CMK (cell line): Measurements from ENCODE around the gene TAF4B.

Experiments
- DNase-seq: peaks from one replicate; pipeline ENCODE4 v3.0.0-alpha.2; 2010; ENCODE audit warnings: low read depth

Gene TAF4B

DNA sequence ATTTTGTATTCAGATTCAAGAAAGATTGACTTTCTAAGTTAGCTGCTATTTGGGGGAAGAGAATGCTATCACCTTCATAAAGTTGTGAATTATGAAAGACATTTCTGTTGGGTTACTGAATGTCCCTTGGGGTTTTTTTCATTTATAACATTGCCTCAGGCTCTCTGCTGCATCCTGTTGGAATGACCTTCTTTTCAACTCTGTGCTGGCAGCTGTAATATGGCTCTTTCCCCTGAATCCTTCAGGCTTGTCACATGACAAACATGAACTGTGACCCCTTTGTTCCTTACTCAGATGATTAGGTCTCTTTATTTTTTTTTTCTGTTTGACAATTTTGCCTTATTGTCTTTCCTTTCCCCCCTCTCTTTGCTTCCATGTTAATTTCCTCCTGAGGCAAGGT, 159.8 kb downstream of the TAF4B start:
- DNase-seq: no peak

DNA sequence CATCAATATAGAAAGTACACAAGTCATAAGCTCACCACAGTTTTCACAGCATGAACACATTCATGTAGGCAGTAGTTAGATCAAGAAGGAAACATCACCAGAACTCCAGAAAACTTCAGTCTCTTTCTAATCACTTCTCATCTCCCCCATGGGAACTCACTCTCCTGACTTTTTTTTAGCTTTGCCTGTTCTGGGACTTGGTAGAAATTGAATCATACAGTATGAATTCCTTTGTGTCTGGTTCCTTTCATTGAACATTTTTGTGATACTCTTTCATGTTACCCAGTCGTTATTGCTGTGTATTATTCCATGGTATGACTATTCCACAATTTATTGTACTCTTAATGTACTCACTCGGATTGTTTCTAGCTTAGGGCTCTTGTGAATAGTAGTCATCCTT, 160.2 kb downstream of the TAF4B start:
- no peak for DNase-seq

DNA sequence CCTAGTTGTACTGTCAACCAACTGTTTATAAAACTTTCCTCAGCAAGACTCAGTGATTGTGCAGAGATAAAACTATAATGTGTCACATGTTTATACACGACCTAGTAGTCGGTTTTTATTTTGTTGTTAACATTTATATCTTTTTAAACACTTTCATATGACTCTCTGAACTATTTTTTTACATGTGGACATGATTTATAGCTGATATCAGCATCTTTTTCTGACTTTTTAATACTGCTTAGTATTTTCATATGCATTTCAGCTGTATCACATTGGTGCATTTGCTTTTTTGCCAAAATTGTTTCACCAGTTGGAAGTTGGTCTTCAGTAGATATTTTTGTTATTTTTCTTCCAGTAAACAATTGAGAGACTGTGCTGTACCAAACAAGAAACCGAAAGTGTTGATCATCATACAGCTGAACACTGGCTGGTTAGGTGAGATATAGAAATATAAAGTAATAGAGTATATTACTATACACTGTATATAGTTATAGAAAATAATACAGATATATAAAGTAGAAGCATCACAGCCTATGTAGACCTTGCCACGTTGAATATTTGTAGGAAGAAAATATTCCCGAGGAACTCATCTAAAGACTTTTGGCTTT, 167.9 kb downstream of the TAF4B start:
- no peak for DNase-seq

DNA sequence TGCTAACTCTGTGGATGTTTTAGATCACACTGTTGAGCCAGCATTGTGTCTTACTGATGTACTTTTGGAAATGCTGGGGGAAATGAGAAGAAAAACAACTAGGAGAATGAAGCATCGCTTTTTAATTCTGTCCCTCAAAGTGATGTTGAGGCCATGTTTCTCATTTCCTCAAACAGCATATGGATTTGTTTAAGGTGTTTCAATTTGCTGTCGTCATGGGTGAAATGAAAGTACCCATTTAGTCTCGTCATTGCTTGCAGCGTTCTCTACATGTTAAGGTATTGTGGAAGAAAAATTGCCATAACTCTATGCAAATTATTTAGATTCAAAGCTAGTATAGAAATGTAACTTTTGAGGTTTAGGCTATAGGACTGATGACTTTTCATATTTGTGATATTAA, 170.8 kb downstream of the TAF4B start:
- no peak for DNase-seq

DNA sequence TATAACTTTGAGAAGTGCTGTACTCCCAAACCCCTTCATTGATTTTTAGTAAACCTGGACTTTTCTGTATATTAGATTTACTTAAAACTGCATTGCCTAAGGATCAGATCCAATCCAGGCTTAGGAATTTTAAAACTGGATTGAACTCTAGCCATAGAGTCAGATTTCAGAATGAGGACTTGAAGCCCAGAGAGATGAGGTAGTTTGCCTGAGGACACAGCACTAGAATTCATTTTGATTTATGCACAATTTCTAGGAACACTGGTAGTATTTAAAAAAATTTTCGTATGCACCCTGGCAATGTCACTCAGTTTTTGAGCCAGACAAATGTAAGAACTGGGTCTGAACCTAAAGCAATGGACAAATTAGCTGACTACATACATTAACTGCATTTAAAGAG, 177.2 kb downstream of the TAF4B start:
- no peak for DNase-seq

DNA sequence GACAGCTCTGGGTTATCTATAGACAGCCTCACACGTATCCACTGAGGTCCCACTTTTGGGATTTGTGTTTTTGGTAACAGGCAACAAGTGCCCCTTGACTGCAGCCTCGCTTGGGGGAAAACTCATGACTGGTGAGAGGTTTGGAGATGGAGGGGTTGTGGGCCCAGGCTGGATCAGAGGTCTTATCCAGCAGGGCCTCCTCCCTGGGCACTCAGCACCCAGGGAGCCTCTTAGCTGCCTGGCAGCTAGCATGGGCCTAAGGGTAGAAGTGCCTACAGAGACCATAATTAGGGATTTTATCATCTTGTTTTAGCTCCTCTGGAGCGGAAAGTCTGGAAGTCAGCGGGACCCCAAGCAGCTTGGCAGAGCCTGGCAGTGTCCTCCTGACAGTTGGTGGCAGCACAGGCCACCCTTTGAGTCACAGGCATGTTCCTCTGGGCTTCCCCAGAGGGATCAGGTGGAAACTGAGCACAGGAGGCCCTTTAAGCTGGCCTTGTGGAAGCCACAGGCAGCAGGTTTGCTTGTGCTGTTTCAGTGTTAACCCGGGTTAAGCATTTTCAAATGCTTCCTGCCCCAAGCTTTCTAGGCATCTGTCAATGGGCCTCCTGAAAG, 179.1 kb downstream of the TAF4B start:
- no peak for DNase-seq

DNA sequence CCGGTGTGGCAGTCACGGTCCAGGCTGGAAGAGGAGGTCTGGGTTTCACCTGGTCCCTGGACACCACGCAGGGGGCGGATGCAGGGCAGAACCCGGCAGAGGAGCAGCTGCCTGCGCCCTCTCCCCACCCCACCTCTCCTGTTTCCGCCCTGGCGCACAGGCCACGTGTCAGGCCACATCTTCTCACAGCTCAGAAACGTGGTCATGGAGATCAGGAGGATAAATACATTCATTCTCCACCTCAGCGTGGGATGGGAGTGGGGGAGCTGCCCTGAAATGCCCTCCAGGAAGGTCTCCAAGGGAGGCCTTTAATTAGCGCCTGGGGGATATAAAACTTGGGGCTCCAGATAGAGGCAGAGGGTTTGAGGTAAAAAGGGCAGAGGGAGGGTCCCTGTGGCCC, 180.1 kb downstream of the TAF4B start:
- no peak for DNase-seq

DNA sequence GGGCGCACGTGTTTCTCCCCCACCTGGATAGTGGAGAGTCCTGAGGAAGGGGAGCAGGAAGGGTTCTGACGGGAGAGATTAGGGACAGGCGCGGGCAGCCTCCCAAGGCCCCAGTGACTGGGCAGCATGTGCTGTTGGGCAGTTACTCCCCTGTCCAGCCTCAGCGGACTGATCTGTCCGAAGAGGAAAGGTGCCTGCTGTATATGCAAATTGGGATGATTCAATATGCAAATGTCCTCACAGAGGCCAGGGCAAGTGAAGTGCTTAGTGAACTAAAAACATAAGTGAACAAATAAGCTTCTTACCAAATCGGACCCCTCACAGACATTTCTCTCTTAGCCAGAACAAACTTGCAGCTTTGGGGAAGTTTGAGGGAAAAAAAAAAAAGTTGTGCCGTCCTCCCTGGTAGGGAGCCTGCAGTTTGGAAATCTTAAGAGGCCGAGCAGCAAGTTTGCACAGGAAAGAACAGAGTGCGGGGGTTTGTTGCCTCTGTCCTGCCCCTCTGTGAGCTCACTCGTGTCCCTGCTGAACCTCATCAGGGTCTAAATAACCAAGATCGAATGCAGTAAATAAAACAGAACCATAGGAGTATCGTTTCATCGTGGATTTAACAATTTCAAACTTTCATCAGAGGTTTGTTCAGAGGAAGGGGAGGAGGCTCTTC, 180.7 kb downstream of the TAF4B start:
- no peak for DNase-seq

DNA sequence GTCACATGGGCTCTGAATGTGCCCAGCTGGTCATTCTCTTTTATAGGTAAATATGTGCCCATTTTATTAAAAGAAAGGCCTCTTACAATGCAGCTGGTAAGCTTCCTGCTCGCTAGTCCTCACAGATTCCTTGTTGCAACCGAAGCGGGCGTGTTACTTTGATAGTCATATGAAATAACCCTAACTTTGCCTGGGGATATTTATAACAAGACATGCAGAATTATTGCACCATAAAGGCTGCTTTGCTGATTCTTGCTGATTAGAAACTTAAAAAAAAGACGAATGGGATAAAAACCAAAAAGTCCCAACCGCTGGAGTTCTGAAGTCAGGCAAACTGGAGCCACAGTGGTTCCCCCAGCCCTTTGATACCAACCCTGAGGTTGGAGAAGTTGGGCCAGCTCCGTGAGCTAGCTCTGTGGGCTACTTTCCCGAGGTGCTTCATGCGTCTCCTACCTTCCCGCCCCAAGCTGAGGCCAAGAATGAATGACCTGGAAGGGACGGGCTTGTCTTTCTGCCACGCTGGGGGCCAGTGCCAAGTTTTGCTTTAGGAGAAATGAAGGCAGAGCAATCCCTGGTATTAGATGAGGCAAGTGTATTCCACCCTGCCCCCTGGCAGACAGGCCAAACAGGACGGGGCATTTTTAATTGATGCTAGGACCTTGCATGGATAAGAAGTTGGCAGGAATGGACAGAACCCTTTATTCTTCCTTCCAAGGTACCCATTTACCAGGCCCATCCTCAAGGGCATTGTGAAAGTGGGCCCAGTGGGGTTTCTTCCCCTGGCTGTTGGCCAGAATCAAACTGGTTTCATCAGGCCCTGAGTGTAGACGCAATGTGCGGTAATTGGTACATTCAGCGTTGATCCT, 181.7 kb downstream of the TAF4B start:
- DNase-seq: no peak

DNA sequence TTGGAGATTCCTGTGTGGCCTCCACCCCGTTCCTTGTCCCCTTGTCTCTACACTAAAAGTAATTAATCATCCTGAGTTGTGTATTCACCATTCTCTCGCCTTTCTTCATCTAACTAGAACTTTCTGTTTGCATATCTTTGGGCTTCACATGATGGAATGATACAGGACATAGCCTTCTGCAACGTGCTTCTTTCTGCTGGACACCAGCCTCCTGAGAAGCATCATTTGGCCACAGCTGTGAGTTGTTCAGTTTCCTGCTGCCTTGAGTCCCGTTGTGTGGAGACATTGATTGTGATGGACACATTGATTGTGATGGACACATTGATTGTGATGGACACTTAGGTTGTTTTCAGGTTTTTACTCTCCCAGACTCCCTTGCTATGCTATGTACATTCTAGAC, 182.8 kb downstream of the TAF4B start:
- no peak for DNase-seq

DNA sequence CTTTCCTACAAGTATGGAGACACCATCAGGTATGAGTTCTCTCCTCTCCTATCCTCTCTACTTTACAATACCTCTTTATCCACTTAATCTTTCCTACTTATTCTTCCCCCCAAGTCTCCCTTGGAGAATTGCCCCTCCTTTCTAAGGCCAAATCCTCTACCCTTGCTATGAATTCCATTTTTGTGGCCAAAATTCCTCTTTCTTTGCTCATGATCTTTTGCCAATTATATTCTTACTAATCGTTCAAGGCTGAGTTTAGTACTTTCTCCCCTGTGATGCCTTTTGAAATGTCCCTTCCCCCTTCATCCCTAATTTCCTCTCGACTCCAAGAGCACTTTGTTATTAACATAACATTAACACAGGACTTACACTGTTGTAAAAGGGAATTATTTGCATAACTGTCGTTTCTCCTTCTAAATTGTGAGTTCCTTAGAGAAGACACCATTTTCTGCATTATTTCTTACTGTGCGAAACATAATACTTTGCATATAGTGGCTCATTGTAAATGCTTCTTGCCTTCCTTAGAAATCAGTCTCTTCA, 188.7 kb downstream of the TAF4B start:
- DNase-seq: no peak

DNA sequence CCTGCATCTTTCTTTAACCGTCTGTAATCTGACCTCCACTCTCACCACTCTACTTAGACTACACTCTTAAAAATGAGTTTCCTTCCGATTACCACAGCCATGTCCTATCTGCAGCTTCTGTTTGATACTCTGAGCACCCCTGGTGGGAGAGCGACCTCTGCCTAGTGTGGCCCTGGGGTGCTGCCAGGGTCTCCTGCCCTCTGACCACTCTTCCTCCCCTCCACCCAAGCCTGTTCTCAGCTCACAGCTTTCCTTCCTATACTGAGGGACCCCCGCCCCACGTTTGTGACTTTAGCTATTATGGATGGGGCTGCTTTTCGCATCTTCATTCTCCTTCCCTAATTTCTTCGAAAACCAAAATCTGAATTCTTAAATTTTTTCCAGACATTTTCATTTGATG, 189.4 kb downstream of the TAF4B start:
- no peak for DNase-seq

DNA sequence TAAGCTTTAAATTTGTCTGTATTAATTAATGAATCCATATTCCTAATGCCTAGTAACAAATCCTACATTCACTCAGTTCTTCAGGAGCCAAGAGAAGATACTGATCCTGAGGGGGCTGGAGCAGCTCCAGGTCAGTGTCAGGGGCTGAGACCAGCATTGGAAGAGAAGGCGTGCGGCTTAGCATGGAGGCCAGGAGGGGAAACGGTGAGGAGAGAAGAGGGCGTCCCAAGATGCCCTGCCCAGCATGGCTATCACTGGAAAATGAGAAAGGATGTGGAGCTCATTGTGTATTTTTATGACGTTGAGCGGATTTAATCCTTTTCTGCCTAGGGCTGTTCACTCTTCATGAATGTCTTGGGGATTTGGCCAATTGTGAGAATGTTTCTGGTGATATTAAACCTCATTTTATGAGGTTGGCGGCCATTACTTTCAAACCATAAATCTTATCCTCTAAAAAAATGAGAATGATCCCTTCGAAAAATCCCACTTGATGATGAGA, 190.5 kb downstream of the TAF4B start:
- DNase-seq: no peak

DNA sequence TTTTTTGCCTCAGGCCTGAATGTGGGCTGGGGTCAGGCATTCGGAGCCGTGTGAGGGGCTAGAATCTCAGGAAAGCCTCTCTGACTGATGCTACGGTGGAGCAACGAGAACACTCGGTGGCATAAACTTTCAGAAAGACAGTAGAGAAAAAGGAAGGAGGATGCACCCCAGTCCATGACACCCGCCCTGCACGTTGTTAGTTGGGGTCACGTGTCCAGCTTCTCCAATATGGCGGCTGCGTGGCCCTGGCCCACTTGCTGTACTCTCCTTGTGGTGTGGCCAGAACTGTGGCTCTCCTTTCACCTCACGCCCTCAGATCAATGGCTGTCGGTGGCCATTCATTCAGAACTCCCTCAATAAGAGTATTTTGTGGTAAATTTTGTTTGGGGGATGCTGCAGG, 190.9 kb downstream of the TAF4B start:
- DNase-seq: no peak

DNA sequence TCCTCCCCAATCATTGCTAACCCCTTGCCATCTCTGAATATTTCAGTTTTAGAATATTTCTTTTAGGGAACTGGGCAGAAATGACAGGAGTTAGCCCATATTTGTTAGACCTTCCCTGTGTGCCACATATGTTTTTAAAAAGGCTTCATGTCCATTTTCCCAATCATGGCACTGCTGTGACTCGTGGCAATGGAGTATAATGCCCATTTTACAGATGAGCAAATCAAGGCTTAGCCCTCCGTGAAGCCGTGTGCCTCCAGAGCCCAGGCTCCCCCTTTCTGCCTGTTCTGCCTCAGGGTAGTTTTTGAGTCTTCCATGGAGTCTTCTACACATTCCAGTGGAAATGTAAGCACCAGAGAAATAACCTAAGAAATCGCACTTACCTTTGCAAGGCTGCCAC, 192.0 kb downstream of the TAF4B start:
- DNase-seq: no peak

DNA sequence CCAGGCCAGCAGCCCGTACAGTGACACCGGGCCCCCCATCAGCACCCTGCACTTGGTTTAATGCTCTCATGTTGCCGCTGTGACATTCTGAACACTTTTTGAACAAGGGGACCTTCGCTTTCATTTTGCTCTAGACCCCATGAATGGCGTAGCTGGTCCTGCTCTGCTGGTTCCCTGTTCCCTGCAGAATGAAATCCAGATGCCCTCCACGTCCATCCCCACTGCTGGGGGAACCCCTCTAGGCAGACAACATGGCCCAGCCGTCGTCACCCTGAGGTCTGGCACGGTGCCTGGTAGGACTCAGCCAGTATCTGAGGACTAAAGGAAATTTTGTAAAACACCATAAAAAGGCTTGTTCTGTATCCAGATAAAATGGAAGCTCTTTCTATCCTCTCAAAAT, 193.5 kb downstream of the TAF4B start:
- no peak for DNase-seq

DNA sequence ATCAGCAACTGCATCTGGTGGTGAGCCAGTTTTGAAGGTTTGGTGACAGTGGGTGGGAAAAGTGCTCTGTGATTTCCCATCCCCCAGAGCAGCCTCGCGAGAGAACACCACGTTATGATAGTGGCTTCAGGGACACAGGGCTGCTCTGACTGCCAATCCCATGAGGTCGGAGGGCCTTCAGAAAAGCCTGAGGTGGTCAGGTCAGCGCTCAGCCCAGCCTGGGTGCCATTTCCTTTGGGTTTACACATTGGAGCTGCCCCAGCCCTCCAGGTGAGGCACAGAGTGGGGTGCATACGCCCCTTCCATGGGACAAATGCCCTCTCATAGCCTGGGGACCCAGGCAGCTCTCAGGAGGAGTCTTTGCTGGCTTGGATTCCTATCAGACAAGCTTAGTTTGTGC, 195.3 kb downstream of the TAF4B start:
- no peak for DNase-seq

DNA sequence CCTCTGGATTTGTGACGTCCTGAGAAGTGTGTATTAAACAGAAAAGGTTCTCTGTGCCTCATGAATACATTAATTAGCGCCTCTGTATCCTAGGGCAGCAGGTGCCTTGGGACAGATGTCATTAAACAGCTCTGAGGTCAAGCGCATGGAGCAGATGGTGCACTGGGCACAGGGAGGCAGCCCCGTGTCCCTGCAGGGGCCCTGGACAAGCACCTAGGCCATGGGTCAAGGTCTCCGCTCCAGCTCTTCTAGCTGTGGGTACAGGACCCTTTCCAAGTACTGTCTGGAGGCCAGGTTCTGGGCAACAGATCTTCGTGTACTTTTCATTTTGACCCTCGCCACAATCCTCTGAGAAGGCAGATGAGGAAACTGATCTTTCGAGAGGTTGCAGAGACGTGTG, 195.7 kb downstream of the TAF4B start:
- no peak for DNase-seq

DNA sequence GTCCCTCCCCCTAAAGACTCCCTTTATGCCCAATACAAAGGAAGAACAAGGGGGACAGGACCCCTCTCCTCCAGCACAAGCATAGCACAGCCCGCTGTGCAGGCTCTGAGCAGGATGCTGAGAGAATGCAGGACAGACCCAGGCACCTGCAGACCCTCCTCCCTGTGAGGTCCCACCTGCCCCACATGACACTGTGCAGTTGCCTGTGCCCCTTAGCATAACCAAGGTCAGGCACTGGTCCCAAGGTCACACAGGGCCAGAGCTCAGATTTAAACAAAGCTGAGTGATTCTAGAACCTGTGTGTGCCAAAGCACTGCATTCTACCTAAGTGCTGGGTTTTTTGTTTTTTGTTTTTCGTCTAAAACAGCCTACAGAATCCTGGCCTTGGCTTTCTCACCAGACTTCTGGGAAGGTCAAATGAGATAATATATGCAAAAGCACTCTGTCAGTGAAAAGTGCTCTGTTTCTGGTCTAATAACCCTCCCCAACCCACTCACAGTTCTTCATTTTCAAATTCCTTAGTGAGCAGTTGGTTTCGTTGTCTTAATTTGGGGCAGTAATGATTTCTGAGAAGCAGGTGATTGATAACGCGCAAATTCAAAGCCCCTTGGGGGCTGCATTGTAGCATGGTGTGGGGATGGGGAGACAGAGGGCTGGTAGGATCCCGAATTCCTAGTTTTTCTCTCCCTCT, 196.4 kb downstream of the TAF4B start:
- no peak for DNase-seq

DNA sequence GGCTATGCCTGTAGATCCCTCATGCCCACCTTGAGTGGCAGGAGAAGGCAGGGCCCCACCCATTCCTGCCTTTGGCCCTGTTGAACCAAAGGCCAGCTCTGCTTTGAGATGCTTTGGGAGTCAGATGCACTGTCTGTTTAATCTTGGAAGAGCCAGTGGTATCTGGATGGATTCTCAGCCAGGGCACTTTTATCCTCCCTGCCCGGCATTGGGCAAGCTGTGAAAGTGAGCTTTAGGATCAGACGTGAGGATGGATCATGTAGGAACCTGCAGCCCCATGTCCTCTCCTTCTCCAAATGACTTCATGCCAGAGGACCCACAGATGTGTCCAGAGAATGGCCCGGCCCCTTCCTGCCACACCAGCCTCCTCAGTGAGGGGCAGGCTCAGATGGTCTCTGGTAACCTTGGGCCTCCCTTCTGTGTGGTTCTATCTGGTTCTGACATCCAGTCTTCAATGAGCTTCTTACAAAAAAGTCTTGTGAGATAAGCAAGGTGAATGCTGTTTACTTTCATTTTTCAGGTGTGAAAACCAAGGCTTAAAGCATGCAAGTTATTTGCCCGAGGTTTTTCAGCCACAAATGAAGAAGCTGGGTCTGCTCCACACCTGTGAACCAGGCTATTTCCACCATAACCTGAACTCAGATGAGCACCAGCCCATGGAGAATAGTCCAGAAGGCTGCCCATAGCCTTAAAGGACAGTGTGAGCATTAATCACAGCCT, 198.3 kb downstream of the TAF4B start:
- no peak for DNase-seq

DNA sequence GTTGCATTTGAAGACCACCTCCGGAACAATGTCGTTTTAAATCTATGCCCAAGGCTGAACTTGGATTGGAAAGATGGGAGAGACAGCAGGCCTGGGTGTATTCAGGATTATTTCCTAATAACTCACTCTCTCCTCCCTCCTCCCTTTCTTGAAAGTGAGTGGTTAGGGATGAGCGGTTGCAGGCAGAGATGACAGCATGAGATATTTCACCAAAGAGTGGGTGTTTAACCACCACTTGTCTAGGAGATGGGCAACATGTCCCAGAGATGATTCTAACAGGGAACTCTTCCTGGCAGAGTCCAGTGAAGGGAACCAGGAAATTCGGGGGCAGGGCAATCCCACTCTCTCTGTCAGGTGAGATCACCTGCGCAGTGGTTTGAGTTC, 198.9 kb downstream of the TAF4B start:
- DNase-seq: no peak
